Chondrocyte (in vitro differentiated cells): ENCODE measurements around the gene ARHGAP6. TPM values are rescaled to one million over a fixed set of nuclear protein-coding genes. Genes with fewer than 3 reads are reported as not detected.
A peak's percentile ranks its signal among the peaks of the same experiment; 100 is the strongest.

Source experiments
- DNase-seq: peaks from one replicate; pipeline ENCODE4 v3.0.0; 2021; ENCODE audit warnings: mixed read lengths, low spot score
- H3K27ac Mint-ChIP-seq: one replicate; pipeline ENCODE4 v1.8.0; 2021; ENCODE audit warnings: mild to moderate bottlenecking, moderate library complexity, mixed read lengths; ENCODE audit not compliant: unreplicated experiment
- H3K27me3 Mint-ChIP-seq: 2 replicates; pipeline ENCODE4 v1.8.0; 2021; ENCODE audit warnings: low read depth, mixed read lengths
- H3K36me3 Mint-ChIP-seq: 2 replicates; pipeline ENCODE4 v1.8.0; 2021; ENCODE audit warnings: low read depth, mixed read lengths
- H3K4me1 Mint-ChIP-seq: 2 replicates; pipeline ENCODE4 v1.8.0; 2021; ENCODE audit warnings: low read depth, mild to moderate bottlenecking, mixed read lengths
- H3K4me3 Mint-ChIP-seq: one replicate; pipeline ENCODE4 v1.8.0; 2021; ENCODE audit warnings: mild to moderate bottlenecking, moderate library complexity, mixed read lengths; ENCODE audit not compliant: unreplicated experiment
- H3K9me3 Mint-ChIP-seq: 2 replicates; pipeline ENCODE4 v1.8.0; 2021; ENCODE audit warnings: low read depth, mixed read lengths
- total RNA-seq: library from RNA; stranded (reverse); gene quantifications from 3 replicates; pipeline ENCODE4 v1.2.1, GENCODE V29; 2021
- TF ChIP-seq, protein P1 (sequence below): fragments of 200-600 bp; sonication (generic); IDR thresholded peaks from 2 replicates; pipeline ENCODE4 v1.5.0; 2021; ENCODE audit warnings: antibody characterized with exemption, mild to moderate bottlenecking, moderate library complexity

ARHGAP6 gene
- total RNA-seq, 1 donor from 2014 or later = 1.5 TPM

DNA sequence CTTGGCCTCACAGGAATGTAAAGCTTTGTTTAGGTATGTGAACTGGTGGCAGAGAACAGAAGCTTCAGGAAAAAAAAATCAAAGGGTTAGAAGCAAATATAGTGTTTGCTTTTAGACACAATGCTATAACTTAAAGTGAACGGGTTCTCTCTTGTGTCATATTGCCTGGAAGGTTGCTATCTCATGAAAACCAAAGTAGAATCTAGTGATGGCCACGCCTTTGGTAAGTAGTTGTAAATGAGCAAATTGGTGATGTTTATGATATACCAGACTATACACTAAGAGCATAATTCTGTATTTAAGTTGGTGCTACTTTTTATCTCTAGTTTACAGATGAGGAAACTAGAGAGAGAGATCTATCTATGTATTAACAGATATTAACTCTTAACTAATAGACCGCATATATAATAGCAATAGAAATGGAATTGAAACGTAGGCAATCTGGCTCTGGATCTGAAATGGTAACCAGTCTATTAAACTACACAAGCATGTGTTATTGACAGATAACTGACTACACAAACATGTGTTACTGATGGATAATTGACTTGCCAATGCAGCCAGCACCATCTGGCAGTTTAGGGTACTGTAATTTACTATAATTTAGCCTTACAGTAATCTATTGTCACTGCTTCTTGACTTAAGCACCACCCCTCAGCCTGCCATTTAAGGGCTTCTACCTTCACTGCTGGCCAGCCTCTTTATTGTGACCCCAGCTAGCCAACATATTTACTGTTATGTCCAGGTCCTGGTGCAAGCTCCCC lies 513.7 kb downstream of the ARHGAP6 start:
- Mint-ChIP-seq H3K4me3 (no peak overlapping the region), H3K4me1 (no peaks in the 10 kb centered on the region), H3K9me3 (peaks cover 2% of the 10 kb centered on the region), H3K36me3 (no peaks in the 10 kb centered on the region), H3K27me3 (no peaks in the 10 kb centered on the region), H3K27ac (no peak overlapping the region)
- no peak for DNase-seq
- TF ChIP-seq, protein P1, sequence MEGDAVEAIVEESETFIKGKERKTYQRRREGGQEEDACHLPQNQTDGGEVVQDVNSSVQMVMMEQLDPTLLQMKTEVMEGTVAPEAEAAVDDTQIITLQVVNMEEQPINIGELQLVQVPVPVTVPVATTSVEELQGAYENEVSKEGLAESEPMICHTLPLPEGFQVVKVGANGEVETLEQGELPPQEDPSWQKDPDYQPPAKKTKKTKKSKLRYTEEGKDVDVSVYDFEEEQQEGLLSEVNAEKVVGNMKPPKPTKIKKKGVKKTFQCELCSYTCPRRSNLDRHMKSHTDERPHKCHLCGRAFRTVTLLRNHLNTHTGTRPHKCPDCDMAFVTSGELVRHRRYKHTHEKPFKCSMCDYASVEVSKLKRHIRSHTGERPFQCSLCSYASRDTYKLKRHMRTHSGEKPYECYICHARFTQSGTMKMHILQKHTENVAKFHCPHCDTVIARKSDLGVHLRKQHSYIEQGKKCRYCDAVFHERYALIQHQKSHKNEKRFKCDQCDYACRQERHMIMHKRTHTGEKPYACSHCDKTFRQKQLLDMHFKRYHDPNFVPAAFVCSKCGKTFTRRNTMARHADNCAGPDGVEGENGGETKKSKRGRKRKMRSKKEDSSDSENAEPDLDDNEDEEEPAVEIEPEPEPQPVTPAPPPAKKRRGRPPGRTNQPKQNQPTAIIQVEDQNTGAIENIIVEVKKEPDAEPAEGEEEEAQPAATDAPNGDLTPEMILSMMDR = no peak

DNA sequence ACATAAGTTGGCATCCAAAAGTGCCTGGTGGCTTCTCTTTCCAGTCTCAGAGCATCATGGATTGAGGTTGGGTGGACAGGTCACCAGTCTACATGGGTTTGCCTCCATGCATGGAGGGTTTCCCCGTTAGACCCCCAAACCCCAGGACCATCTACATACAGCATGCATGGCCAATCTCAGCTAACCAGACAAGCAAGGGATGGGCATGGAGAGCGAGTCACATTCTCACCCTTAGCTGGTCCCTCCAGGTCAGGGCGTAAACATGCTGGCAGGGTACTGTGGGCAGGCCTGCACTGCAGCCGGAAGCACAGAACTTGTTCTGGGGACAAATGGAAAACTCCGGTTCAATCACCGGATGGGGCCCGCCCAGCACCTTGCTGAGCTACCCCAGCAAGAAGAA lies 517.3 kb downstream of the ARHGAP6 start:
- H3K36me3 Mint-ChIP-seq = no peaks in the 10 kb centered on the region
- H3K4me1 Mint-ChIP-seq = no peaks in the 10 kb centered on the region
- H3K27me3 Mint-ChIP-seq = no peaks in the 10 kb centered on the region
- H3K27ac Mint-ChIP-seq = no peak overlapping the region
- no peak overlapping the region for H3K4me3 Mint-ChIP-seq
- no peaks in the 10 kb centered on the region for H3K9me3 Mint-ChIP-seq
- no peak for DNase-seq
- TF ChIP-seq, protein P1 = no peak

DNA sequence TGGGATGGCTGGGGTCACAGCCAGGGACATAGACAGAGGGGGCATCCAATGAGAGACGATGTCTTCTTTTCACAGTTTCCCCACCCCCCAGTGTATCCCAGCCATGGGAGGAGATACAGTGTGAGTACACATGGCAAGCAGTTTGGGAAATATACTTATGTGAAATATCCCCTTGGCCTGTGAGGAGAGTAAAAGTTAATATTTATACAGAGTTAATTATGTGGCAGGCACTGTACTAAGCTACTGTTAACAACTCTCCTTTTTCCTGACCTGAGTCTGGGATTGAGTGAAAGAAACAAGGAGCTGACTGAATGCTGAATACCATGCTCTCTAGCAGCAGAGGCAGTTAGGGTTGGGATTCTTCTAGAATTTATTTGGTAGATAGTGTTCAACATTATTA lies 519.3 kb downstream of the ARHGAP6 start:
- Mint-ChIP-seq H3K4me1 (no peaks in the 10 kb centered on the region), H3K27me3 (no peaks in the 10 kb centered on the region), H3K9me3 (no peaks in the 10 kb centered on the region), H3K27ac (no peak overlapping the region), H3K4me3 (no peak overlapping the region), H3K36me3 (no peaks in the 10 kb centered on the region)
- no peak for DNase-seq
- TF ChIP-seq, protein P1 = no peak

DNA sequence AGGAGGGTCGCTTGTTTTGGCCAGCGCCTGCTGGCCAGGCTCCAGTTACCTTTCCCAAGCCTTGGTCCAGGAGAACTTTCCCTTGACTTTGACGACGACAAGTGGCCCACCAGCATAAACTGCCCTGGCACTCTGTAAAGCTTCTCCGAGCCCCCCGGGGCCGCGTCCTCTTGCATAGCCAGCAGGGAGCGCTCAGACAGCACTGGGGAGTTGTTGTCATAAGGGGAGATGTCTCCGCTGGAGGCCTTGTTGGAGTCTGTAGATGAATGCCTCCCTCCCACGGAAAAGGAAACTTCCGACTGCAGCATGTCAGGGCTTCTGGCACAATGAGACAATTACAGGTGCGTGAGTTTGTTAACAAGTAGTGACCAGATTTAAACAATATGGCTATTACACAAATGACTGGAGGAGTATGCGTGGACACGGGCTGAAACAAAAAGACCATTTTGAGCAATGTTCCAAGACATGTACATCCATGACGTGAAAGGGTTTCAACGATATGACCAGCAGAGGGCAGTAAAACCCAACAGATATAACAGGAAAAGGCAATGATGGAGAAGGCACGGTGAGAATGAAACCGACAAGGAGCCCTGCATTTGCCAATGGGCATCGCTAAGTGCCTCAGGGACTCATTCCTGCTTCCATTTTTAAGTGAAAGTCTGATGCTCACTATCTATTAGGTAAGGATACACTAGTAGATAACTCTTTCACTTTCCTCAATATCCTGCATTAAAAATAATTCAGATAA lies 521.6 kb downstream of the ARHGAP6 start:
- no peak overlapping the region for H3K27ac Mint-ChIP-seq
- no peaks in the 10 kb centered on the region for H3K27me3 Mint-ChIP-seq
- DNase-seq = no peak
- no peak overlapping the region for H3K4me3 Mint-ChIP-seq
- no peaks in the 10 kb centered on the region for H3K9me3 Mint-ChIP-seq
- no peaks in the 10 kb centered on the region for H3K4me1 Mint-ChIP-seq
- TF ChIP-seq, protein P1 = peak; percentile 83
- no peaks in the 10 kb centered on the region for H3K36me3 Mint-ChIP-seq

DNA sequence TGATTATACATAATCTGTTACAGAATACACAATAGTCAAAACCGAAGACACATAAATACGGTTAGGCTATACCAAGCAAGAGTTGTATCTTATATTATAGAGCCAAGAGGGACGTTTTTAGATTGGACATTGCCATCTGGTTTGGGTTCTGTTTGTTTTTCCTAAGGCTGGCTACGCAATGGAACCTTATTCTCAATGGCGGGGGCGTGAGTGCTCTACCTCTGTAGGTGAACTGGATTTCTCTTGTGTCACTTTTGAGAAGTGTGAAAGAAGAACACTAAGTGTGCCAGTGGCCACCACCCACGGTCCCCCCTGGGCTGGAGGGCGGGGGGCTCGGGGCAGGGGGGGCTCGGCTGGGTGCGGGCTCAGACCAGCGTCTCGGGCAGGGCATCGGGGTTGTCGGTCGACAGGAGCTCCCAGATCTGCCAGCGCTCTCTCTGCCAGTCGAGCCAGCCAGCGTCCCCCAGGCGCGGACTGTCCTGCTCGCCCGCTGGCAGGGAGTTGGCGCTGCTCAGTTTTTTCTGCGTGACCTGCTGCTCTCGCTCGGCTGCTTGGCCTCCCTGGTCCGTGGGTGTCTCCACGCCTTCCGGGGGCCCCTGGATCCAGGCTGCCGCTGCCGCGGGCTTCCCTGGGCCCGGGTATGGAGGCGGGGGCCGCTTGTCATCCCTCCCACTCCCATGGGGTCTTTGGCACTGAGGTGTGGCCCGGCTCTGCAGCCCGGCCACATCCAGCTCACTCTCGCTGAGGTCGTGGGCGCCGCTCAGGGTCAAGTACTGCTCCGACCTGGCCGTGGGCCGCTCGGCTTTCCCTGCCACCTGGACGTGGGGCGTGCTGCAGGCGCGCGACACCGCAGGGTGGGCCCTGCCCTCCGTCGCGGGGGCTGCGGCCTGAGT lies 527.0 kb downstream of the ARHGAP6 start:
- no peak overlapping the region for H3K4me3 Mint-ChIP-seq
- H3K36me3 Mint-ChIP-seq = no peaks in the 10 kb centered on the region
- H3K9me3 Mint-ChIP-seq = no peaks in the 10 kb centered on the region
- peaks cover 4% of the 10 kb centered on the region for H3K4me1 Mint-ChIP-seq
- no peaks in the 10 kb centered on the region for H3K27me3 Mint-ChIP-seq
- TF ChIP-seq, protein P1 = no peak
- no peak overlapping the region for H3K27ac Mint-ChIP-seq
- no peak for DNase-seq
